Stomach (tissue), 4 donors: Measurements from ENCODE around the gene CFAP91.

Source experiments
- POLR2A ChIP-seq, 4 donors: fragments of 450-650 bp; IDR thresholded peaks; one replicate each; pipeline ENCODE4 v1.6.1; 2016; ENCODE audit warnings: antibody characterized with exemption in 4 of 4, control low read depth in 2 of 4, mild to moderate bottlenecking in 1 of 4, moderate library complexity in 1 of 4
- POLR2AphosphoS5 ChIP-seq, 3 donors: sonication (generic); formaldehyde crosslinking; IDR thresholded peaks; one replicate each; pipeline ENCODE4 v1.6.1; 2016; ENCODE audit warnings: antibody characterized with exemption in 3 of 3
- TF ChIP-seq, protein P1 (sequence below), 7 experiments: fragments of 450-650 bp in 4 of 7; fragments of 200-600 bp in 3 of 7; sonication (generic) in 3 of 7; IDR thresholded peaks; one replicate each; pipeline ENCODE4 v1.5.1; 2016 to 2019; ENCODE audit warnings: antibody characterized with exemption in 7 of 7, control low read depth in 2 of 7, mild to moderate bottlenecking in 1 of 7

- TF ChIP-seq, protein P1, sequence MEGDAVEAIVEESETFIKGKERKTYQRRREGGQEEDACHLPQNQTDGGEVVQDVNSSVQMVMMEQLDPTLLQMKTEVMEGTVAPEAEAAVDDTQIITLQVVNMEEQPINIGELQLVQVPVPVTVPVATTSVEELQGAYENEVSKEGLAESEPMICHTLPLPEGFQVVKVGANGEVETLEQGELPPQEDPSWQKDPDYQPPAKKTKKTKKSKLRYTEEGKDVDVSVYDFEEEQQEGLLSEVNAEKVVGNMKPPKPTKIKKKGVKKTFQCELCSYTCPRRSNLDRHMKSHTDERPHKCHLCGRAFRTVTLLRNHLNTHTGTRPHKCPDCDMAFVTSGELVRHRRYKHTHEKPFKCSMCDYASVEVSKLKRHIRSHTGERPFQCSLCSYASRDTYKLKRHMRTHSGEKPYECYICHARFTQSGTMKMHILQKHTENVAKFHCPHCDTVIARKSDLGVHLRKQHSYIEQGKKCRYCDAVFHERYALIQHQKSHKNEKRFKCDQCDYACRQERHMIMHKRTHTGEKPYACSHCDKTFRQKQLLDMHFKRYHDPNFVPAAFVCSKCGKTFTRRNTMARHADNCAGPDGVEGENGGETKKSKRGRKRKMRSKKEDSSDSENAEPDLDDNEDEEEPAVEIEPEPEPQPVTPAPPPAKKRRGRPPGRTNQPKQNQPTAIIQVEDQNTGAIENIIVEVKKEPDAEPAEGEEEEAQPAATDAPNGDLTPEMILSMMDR (IDR thresholded peaks at IDR 0.05), result no peak
- no peak for TF ChIP-seq POLR2AphosphoS5 (IDR thresholded peaks at IDR 0.05)
- TF ChIP-seq POLR2A (IDR thresholded peaks at IDR 0.05), result no peak
Measured at GRCh38 chr3:119672776-119673175, 30.0 kb upstream of the CFAP91 start.
